HG03442 (cell line): ENCODE data around the gene CARNS1.
"Not testable (repeated sequence)": the region's sequence is repeated elsewhere in the genome, so short reads cannot be mapped to it uniquely, and the experiment has no call there.

Experiments used
- ATAC-seq: cut with Tn5 transposase; IDR thresholded peaks from one replicate; pipeline ENCODE4 v1.9.1; 2021; ENCODE audit warnings: mild to moderate bottlenecking, moderate library complexity; ENCODE audit not compliant: unreplicated experiment

The CARNS1 gene

GRCh38 chr11:67463680-67464410, 48.4 kb downstream of the CARNS1 start:
- no peak for ATAC-seq

DNA sequence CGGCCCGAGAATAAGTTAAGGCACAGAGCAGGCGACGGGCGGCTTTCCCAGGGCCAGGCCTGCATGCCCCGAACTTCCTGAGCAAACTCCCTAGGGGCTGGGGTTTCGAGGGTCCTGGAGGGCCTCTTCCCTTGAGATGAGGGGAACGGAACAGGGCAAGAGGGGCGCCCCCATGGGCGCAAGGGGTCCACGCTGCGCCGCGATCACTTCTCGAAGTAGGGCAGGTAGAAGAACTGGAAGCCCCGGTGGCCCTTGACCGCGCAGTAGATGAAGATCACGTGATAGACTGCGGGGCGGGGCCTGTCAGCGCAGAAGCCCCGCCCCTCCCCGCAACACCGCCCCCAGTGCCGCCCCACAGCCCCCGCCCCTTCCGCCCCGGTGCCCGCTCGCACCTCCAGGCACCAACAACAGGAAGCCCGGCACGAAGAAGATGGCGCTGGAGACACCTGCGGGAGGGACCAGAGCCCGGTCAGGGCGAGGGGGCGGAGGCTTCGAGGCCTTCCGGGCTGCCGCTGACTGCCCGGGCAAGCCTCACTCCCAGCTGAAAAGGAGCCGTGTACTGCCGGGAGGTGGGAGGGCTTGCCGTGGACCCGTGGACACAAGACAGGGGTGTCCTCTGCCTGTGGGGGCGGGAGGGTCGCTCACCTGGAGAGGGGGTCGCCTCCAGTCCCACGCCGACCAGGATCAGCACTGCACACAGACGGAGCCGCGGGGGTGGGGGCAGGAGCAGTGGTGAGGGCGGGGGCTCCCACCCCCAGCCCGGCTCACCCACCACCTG, 49.1 kb downstream of the CARNS1 start:
- ATAC-seq: peak; percentile 40

GRCh38 chr11:67465189-67465510, 49.7 kb downstream of the CARNS1 start:
- ATAC-seq: no peak

GRCh38 chr11:67465530-67465929, 50.1 kb downstream of the CARNS1 start:
- not testable (repeated sequence) for ATAC-seq

GRCh38 chr11:67466367-67466766, 50.9 kb downstream of the CARNS1 start:
- ATAC-seq: no peak

DNA sequence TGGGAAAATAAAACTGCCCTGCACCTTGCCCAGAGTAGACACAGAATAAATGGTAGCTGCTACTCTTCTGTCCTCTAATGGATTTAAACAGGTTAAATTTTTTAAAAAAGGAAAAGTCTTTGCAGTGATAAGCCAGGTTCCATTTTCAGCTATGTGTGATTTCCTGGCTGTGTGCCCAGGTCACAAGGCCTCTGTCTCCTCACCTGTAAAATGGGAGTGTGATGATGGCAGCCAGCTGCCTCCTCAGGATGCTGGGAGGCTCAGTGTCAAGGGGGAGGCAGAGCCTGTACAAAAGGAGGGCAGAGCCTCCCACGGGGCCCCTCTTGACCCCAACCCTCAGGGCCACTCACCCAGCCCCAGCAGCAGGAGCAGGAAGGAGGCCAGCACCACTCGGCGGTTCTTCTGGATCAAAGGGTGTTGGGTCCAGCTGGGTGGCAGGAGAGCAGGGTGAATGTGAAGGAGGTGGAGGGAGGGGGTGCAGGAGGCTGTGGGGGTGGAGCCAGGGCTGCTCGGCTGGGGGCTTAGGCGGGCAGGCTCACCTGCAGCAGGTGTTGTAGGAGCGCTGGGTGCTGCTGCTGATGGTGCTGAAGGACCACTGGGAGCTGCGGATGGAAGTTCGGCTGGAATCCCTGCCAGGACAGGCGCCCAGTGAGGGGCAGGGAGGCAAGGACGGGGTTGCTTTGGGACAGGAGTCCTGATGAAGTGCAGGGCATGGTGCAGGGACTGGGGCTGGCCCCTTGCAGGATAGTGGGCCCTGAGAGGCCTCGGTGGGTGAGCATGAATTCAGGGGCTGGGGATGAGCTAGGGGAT, 51.7 kb downstream of the CARNS1 start:
- no peak for ATAC-seq

DNA sequence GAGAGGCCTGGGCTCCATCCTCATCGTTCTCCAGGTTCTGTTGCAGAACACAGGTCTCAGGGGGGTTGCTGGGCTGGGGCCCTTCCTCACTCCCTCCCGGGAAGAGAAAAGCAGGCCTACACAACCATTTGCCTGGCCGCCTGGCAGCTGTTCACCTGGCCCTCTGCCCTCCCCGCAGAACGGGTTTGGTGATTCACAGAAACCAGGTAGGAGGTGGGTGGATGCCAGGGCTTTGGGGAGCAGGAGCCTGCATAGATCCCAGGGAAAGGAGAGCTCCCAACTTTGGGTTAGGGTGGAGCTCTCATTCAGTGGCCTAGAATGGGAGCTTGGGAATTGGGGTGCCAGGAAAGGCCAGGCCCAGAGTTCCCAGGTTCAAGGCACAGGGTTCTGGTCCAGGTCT, 52.6 kb downstream of the CARNS1 start:
- ATAC-seq: no peak

DNA sequence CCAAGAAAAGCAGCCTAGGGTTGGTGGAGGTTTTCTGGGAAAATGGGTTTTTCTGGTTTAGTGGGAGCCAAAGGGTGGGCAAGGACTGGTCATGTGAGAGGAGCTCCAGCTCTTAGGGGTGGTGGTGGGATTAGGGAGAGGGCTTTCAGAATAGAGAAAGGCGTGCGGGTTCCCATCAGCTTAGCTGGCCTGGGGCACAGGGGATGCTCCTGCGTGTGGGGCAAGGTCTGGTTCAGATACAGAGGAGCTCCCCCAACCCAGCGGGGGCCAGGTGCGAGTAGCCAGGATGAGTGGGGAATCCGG, 52.9 kb downstream of the CARNS1 start:
- no peak for ATAC-seq

- peak; percentile 63 for ATAC-seq
Measured at GRCh38 chr11:67468759-67469507, 53.5 kb downstream of the CARNS1 start, which contains the start of gene TMEM134. TMEM134 (minus strand) TSS chr11:67469251; CDS start chr11:67469192, 59 bp downstream.

GRCh38 chr11:67469508-67469811, 54.0 kb downstream of the CARNS1 start:
- ATAC-seq: no peak

GRCh38 chr11:67470337-67471002, 55.0 kb downstream of the CARNS1 start:
- ATAC-seq: no peak

- ATAC-seq: no peak
Measured at GRCh38 chr11:67472882-67473281, 57.4 kb downstream of the CARNS1 start.
